H9 (cell line): Measurements from ENCODE around the gene LRFN2. TPM values are rescaled to one million over a fixed set of nuclear protein-coding genes. Genes with fewer than 3 reads are reported as not detected.
A peak's percentile ranks its signal among the peaks of the same experiment; 100 is the strongest.

Experiments used
- DNase-seq: peaks from one replicate; pipeline ENCODE4 v3.0.0-alpha.2; 2017
- H2AFZ ChIP-seq: one replicate; pipeline ENCODE4 v1.6.1; 2013; ENCODE audit warnings: mild to moderate bottlenecking, low read length, control low read depth, moderate library complexity
- H2AK5ac ChIP-seq: 2 replicates; pipeline ENCODE4 v1.6.1; 2013; ENCODE audit warnings: low read length, control low read depth, mixed read lengths; ENCODE audit not compliant: insufficient read length
- H2BK120ac ChIP-seq: one replicate; pipeline ENCODE4 v1.6.1; 2013; ENCODE audit warnings: low read depth, mild to moderate bottlenecking, low read length, control low read depth, inconsistent platforms; ENCODE audit not compliant: poor library complexity, severe bottlenecking
- H2BK12ac ChIP-seq: 2 replicates; pipeline ENCODE4 v1.6.1; 2013; ENCODE audit warnings: low read length, control low read depth, mixed read lengths, low read depth; ENCODE audit not compliant: insufficient read length
- H2BK15ac ChIP-seq: 2 replicates; pipeline ENCODE4 v1.6.1; 2013; ENCODE audit warnings: low read depth, low read length, control low read depth
- H2BK20ac ChIP-seq: one replicate; pipeline ENCODE4 v1.6.1; 2013; ENCODE audit warnings: low read depth, mild to moderate bottlenecking, low read length, control low read depth, inconsistent platforms; ENCODE audit not compliant: poor library complexity, severe bottlenecking
- H2BK5ac ChIP-seq: 2 replicates; pipeline ENCODE4 v1.6.1; 2013; ENCODE audit warnings: low read length, control low read depth, mixed read lengths; ENCODE audit not compliant: insufficient read length
- H3K14ac ChIP-seq: 2 replicates; pipeline ENCODE4 v1.6.1; 2013; ENCODE audit warnings: low read length, control low read depth; ENCODE audit not compliant: insufficient read depth
- H3K18ac ChIP-seq: 2 replicates; pipeline ENCODE4 v1.6.1; 2013; ENCODE audit warnings: low read depth, mild to moderate bottlenecking, mixed read lengths, low read length, control low read depth; ENCODE audit not compliant: insufficient read length
- H3K23ac ChIP-seq: 2 replicates; pipeline ENCODE4 v1.6.1; 2013; ENCODE audit warnings: low read length, control low read depth, mixed read lengths, low read depth; ENCODE audit not compliant: insufficient read length
- H3K23me2 ChIP-seq: 2 replicates; pipeline ENCODE4 v1.6.1; 2013; ENCODE audit warnings: low read depth, mild to moderate bottlenecking, mixed read lengths, low read length, control low read depth; ENCODE audit not compliant: insufficient read length, poor library complexity, severe bottlenecking
- H3K27ac ChIP-seq: 2 replicates; pipeline ENCODE4 v1.5.1; 2013; ENCODE audit warnings: low read length, control low read depth, mixed read lengths, low read depth; ENCODE audit not compliant: insufficient read length
- H3K27me3 ChIP-seq: 2 replicates; pipeline ENCODE4 v1.6.1; 2013; ENCODE audit warnings: low read length, control low read depth, inconsistent platforms; ENCODE audit not compliant: insufficient read depth
- H3K4ac ChIP-seq: 2 replicates; pipeline ENCODE4 v1.6.1; 2013; ENCODE audit warnings: low read depth, mild to moderate bottlenecking, control low read depth, inconsistent platforms, low read length, moderate library complexity
- H3K4me1 ChIP-seq: 2 replicates; pipeline ENCODE4 v1.6.1; 2013; ENCODE audit warnings: low read length, control low read depth, inconsistent platforms; ENCODE audit not compliant: insufficient read depth
- H3K4me2 ChIP-seq: 2 replicates; pipeline ENCODE4 v1.6.1; 2013; ENCODE audit warnings: low read length, control low read depth, mixed read lengths; ENCODE audit not compliant: insufficient read length, insufficient read depth
- H3K56ac ChIP-seq: 2 replicates; pipeline ENCODE4 v1.6.1; 2013; ENCODE audit warnings: low read depth, mild to moderate bottlenecking, mixed read lengths, low read length, control low read depth; ENCODE audit not compliant: insufficient read length
- H3K79me1 ChIP-seq: 2 replicates; pipeline ENCODE4 v1.6.1; 2013; ENCODE audit warnings: low read depth, mild to moderate bottlenecking, moderate library complexity, low read length, control low read depth, inconsistent platforms; ENCODE audit not compliant: insufficient read depth, poor library complexity, severe bottlenecking
- H3K79me2 ChIP-seq: 2 replicates; pipeline ENCODE4 v1.6.1; 2013; ENCODE audit warnings: low read length, control low read depth, inconsistent platforms; ENCODE audit not compliant: insufficient read depth
- H3K9ac ChIP-seq: 2 replicates; pipeline ENCODE4 v1.6.1; 2013; ENCODE audit warnings: low read length, control low read depth, mixed read lengths; ENCODE audit not compliant: insufficient read length; ENCODE audit errors: extremely low read depth
- H3K9me3 ChIP-seq: one replicate; pipeline ENCODE4 v1.6.1; 2013; ENCODE audit warnings: low read depth, low read length, inconsistent platforms; ENCODE audit not compliant: control insufficient read depth
- H3T11ph ChIP-seq: one replicate; pipeline ENCODE4 v1.6.1; 2013; ENCODE audit warnings: mild to moderate bottlenecking, low read length, control low read depth, inconsistent platforms
- H4K20me1 ChIP-seq: one replicate; pipeline ENCODE4 v1.6.1; 2013; ENCODE audit not compliant: control insufficient read depth, insufficient read length, insufficient read depth
- H4K5ac ChIP-seq: 2 replicates; pipeline ENCODE4 v1.6.1; 2013; ENCODE audit warnings: low read depth, mild to moderate bottlenecking, mixed read lengths, low read length, control low read depth; ENCODE audit not compliant: insufficient read length
- H4K8ac ChIP-seq: replicated peaks from 2 replicates; pipeline ENCODE4 v1.6.1; 2013; ENCODE audit warnings: low read length, control low read depth, mixed read lengths, low read depth; ENCODE audit not compliant: insufficient read length
- H4K91ac ChIP-seq: 2 replicates; pipeline ENCODE4 v1.6.1; 2013; ENCODE audit warnings: low read depth, mild to moderate bottlenecking, moderate library complexity, mixed read lengths, low read length, control low read depth; ENCODE audit not compliant: insufficient read length
- H3K27ac Mint-ChIP-seq, 3 experiments: 2 replicates in 2 of 3; 3 replicates in 1 of 3; pipeline ENCODE4 v1.8.0; 2020 to 2021; ENCODE audit warnings: mixed read lengths in 3 of 3, mild to moderate bottlenecking in 1 of 3, moderate library complexity in 1 of 3
- H3K27me3 Mint-ChIP-seq: 2 replicates; pipeline ENCODE4 v1.8.0; 2021; ENCODE audit warnings: low read depth, mild to moderate bottlenecking, moderate library complexity, mixed read lengths
- H3K36me3 Mint-ChIP-seq, 3 experiments: 2 replicates in 2 of 3; 3 replicates in 1 of 3; pipeline ENCODE4 v1.8.0; 2020 to 2021; ENCODE audit warnings: low read depth in 3 of 3, mixed read lengths in 3 of 3; ENCODE audit not compliant: insufficient read depth in 1 of 3
- H3K4me1 Mint-ChIP-seq, 2 experiments: 2 replicates each; pipeline ENCODE4 v1.8.0; 2020; ENCODE audit warnings: mixed read lengths in 2 of 2
- H3K4me3 Mint-ChIP-seq, 2 experiments: 2 replicates in 1 of 2; 3 replicates in 1 of 2; pipeline ENCODE4 v1.8.0; 2020 to 2021; ENCODE audit warnings: mild to moderate bottlenecking in 2 of 2, mixed read lengths in 2 of 2, moderate library complexity in 1 of 2
- H3K9me3 Mint-ChIP-seq, 2 experiments: 2 replicates in 1 of 2; 3 replicates in 1 of 2; pipeline ENCODE4 v1.8.0; 2020; ENCODE audit warnings: mild to moderate bottlenecking in 2 of 2, mixed read lengths in 2 of 2, moderate library complexity in 1 of 2
- WGBS: extraction: QIAGEN DNeasy Blood & Tissue Kit; methylation state at CpG from one replicate; pipeline ENCODE4 v1.1.7; 2013; ENCODE audit warnings: missing lambda C conversion rate, low lambda C conversion rate, mixed read lengths; ENCODE audit not compliant: insufficient read length; ENCODE audit errors: extremely low coverage; 5-methylcytosine and 5-hydroxymethylcytosine counted together
- total RNA-seq: library from RNA; stranded (reverse); gene quantifications from 2 replicates; pipeline ENCODE4 v1.2.1, GENCODE V29; 2021
- TF ChIP-seq, protein P1 (sequence below): fragments of 200-600 bp; sonication (generic); conservative IDR thresholded peaks from 3 replicates; pipeline ENCODE4 v1.8.0; 2021; ENCODE audit warnings: antibody characterized with exemption, mild to moderate bottlenecking

The LRFN2 gene
- total RNA-seq, 1 experiment from 2014 or later: 0.11 TPM

DNA sequence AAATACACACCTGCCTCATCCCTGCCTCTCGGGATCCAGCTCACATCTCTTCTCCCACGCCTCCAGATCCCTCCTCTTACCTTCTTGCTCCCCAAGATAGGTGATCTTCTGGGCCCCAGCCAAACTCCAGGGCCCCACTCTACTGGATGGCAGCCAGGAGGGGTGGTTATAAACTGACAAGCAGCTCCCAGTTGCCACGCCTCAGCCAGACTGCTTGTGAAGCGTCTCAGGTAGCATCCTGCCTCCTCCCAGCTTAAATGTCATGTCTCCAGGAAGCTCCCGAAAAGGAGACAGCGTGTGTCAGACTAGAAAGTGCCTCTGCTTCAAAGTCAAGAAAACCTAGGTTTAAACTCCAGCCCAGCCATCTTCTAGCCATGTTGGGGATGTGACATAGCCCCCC, 114.1 kb downstream of the LRFN2 start:
- Histone ChIP-seq H3K23ac (no peak overlapping the region), H4K8ac (no peak overlapping the region), H2AK5ac (no peak overlapping the region), H3K79me2 (no peaks in the 10 kb centered on the region), H3K56ac (no peak overlapping the region), H3K4me1 (peaks cover 3% of the 10 kb centered on the region; the same call in 1 of the 2 replicates), H2BK15ac (no peak overlapping the region), H2BK12ac (no peak overlapping the region), H3K9me3 (no peaks in the 10 kb centered on the region), H3K14ac (no peak overlapping the region; the same call in 1 of the 2 replicates), H3K27ac (no peak overlapping the region), H4K5ac (no peak overlapping the region), H3K23me2 (no peaks in the 10 kb centered on the region), H2BK120ac (no peak overlapping the region), H3T11ph (no peak overlapping the region), H3K79me1 (no peaks in the 10 kb centered on the region), H4K20me1 (peaks cover 2% of the 10 kb centered on the region), H3K18ac (no peak overlapping the region), H3K4ac (no peak overlapping the region), H2BK20ac (no peak overlapping the region), H3K27me3 (no peaks in the 10 kb centered on the region), H3K9ac (no peak overlapping the region), H4K91ac (no peak overlapping the region), H2AFZ (no peak overlapping the region), H2BK5ac (no peak overlapping the region), H3K4me2 (no peak overlapping the region)
- Mint-ChIP-seq H3K9me3 (no peaks in the 10 kb centered on the region; a peak in 1 of 5 replicates), H3K27ac (peak overlapping the region in 1 of 3 experiments; percentile 12; a peak in 1 of 7 replicates), H3K4me3 (no peak overlapping the region), H3K4me1 (peaks cover 31 to 42% of the 10 kb centered on the region in 2 experiments), H3K36me3 (no peaks in the 10 kb centered on the region; a peak in 1 of 7 replicates), H3K27me3 (peaks cover 22% of the 10 kb centered on the region)
- DNase-seq: no peak
- TF ChIP-seq, protein P1, sequence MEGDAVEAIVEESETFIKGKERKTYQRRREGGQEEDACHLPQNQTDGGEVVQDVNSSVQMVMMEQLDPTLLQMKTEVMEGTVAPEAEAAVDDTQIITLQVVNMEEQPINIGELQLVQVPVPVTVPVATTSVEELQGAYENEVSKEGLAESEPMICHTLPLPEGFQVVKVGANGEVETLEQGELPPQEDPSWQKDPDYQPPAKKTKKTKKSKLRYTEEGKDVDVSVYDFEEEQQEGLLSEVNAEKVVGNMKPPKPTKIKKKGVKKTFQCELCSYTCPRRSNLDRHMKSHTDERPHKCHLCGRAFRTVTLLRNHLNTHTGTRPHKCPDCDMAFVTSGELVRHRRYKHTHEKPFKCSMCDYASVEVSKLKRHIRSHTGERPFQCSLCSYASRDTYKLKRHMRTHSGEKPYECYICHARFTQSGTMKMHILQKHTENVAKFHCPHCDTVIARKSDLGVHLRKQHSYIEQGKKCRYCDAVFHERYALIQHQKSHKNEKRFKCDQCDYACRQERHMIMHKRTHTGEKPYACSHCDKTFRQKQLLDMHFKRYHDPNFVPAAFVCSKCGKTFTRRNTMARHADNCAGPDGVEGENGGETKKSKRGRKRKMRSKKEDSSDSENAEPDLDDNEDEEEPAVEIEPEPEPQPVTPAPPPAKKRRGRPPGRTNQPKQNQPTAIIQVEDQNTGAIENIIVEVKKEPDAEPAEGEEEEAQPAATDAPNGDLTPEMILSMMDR: no peak
- no CpG with 5 or more reads among the region's 6 CpGs for WGBS
